AG09319 (cell line): ENCODE results near the gene YIPF6.
A peak's percentile ranks its signal among the peaks of the same experiment; 100 is the strongest.

ENCODE experiments used
- DNase-seq: peaks from one replicate; pipeline ENCODE4 v3.0.0-alpha.2; 2010; ENCODE audit warnings: low read depth; ENCODE audit errors: extremely low read depth
- CTCF ChIP-seq: IDR thresholded peaks from 2 replicates; pipeline ENCODE4 v1.5.1; 2011; ENCODE audit warnings: low read depth, mild to moderate bottlenecking, inconsistent platforms, low read length, moderate library complexity

YIPF6 gene

GRCh38 chrX:68498508-68499379 lies at the start of gene YIPF6:
Gene YIPF6, plus strand, starts transcription at chrX:68499051. Its CDS starts 16 bp downstream, at chrX:68499067.
- TF ChIP-seq CTCF = no peak
- DNase-seq = peak; percentile 27

- DNase-seq = no peak
- TF ChIP-seq CTCF = no peak
Observed at GRCh38 chrX:68451720-68452119, 47.1 kb upstream of the YIPF6 start.

GRCh38 chrX:68454476-68455150 lies 44.2 kb upstream of the YIPF6 start:
- TF ChIP-seq CTCF = no peak

GRCh38 chrX:68455151-68455510 lies 43.7 kb upstream of the YIPF6 start:
- DNase-seq = no peak
- TF ChIP-seq CTCF = no peak

More at GRCh38 chrX:68454476-68455150, 44.2 kb upstream of the YIPF6 start:
- DNase-seq = no peak

- DNase-seq = no peak
- TF ChIP-seq CTCF = no peak
Observed at GRCh38 chrX:68461093-68461492, 37.8 kb upstream of the YIPF6 start.

GRCh38 chrX:68461576-68461975 lies 37.3 kb upstream of the YIPF6 start:
- no peak for TF ChIP-seq CTCF
- no peak for DNase-seq

GRCh38 chrX:68462197-68462596 lies 36.7 kb upstream of the YIPF6 start:
- DNase-seq = no peak
- TF ChIP-seq CTCF = no peak
